HEK293 (cell line): Measurements from ENCODE around the gene DUSP19.

Experiments used
- GLIS1 ChIP-seq: fragments of 450-650 bp; formaldehyde crosslinking; IDR thresholded peaks from 2 replicates; pipeline ENCODE4 v1.5.1; 2016; ENCODE audit warnings: missing biosample characterization, missing genetic modification characterization
- KLF8 ChIP-seq: fragments of 450-650 bp; formaldehyde crosslinking; IDR thresholded peaks from 2 replicates; pipeline ENCODE4 v1.5.1; 2016; ENCODE audit warnings: missing biosample characterization, missing genetic modification characterization
- KLF9 ChIP-seq: fragments of 450-650 bp; formaldehyde crosslinking; IDR thresholded peaks from 2 replicates; pipeline ENCODE4 v1.5.1; 2016; ENCODE audit warnings: missing biosample characterization, missing genetic modification characterization, low read depth
- MEIS1 ChIP-seq: sonication (generic); formaldehyde crosslinking; IDR thresholded peaks from 2 replicates; pipeline ENCODE4 v1.8.1; 2022; ENCODE audit warnings: missing genetic modification reagents, mild to moderate bottlenecking, borderline replicate concordance
- MZF1 ChIP-seq: fragments of 450-650 bp; formaldehyde crosslinking; IDR thresholded peaks from 2 replicates; pipeline ENCODE4 v1.5.1; 2017; ENCODE audit warnings: missing biosample characterization, missing genetic modification characterization, borderline replicate concordance
- SETDB1 ChIP-seq: IDR thresholded peaks from one replicate; pipeline ENCODE4 v1.6.1; 2017; ENCODE audit warnings: mild to moderate bottlenecking, low read length, moderate library complexity, mixed read lengths; ENCODE audit not compliant: insufficient read length
- SP3 ChIP-seq: fragments of 450-650 bp; formaldehyde crosslinking; IDR thresholded peaks from 2 replicates; pipeline ENCODE4 v1.5.1; 2016; ENCODE audit warnings: missing biosample characterization, missing genetic modification characterization
- SP7 ChIP-seq: fragments of 450-650 bp; formaldehyde crosslinking; IDR thresholded peaks from 2 replicates; pipeline ENCODE4 v1.5.1; 2016; ENCODE audit warnings: missing biosample characterization, missing genetic modification characterization
- TRIM28 ChIP-seq: IDR thresholded peaks from 2 replicates; pipeline ENCODE4 v1.6.1; 2011; ENCODE audit warnings: low read length, control low read depth, borderline replicate concordance
- ZBTB20 ChIP-seq: fragments of 450-650 bp; formaldehyde crosslinking; IDR thresholded peaks from 2 replicates; pipeline ENCODE4 v1.5.1; 2016; ENCODE audit warnings: missing biosample characterization, missing genetic modification characterization
- ZEB2 ChIP-seq: fragments of 450-650 bp; formaldehyde crosslinking; IDR thresholded peaks from 2 replicates; pipeline ENCODE4 v1.5.1; 2016; ENCODE audit warnings: missing biosample characterization, missing genetic modification characterization
- ZFHX2 ChIP-seq: fragments of 450-650 bp; formaldehyde crosslinking; conservative IDR thresholded peaks from 2 replicates; pipeline ENCODE4 v1.5.1; 2016; ENCODE audit warnings: missing biosample characterization, missing genetic modification characterization
- ZFP3 ChIP-seq: fragments of 450-650 bp; formaldehyde crosslinking; IDR thresholded peaks from 2 replicates; pipeline ENCODE4 v1.5.1; 2016; ENCODE audit warnings: low read depth, missing biosample characterization, missing genetic modification characterization
- ZNF133 ChIP-seq: fragments of 450-650 bp; formaldehyde crosslinking; IDR thresholded peaks from 2 replicates; pipeline ENCODE4 v1.5.1; 2016; ENCODE audit warnings: missing biosample characterization, missing genetic modification characterization
- ZNF157 ChIP-seq: fragments of 450-650 bp; formaldehyde crosslinking; IDR thresholded peaks from 2 replicates; pipeline ENCODE4 v1.5.1; 2016; ENCODE audit warnings: missing biosample characterization, missing genetic modification characterization
- ZNF221 ChIP-seq: fragments of 450-650 bp; formaldehyde crosslinking; IDR thresholded peaks from 2 replicates; pipeline ENCODE4 v1.5.1; 2017; ENCODE audit warnings: missing biosample characterization, missing genetic modification characterization, borderline replicate concordance
- ZNF223 ChIP-seq: fragments of 450-650 bp; formaldehyde crosslinking; IDR thresholded peaks from 2 replicates; pipeline ENCODE4 v1.5.1; 2016; ENCODE audit warnings: missing biosample characterization, missing genetic modification characterization
- ZNF23 ChIP-seq: fragments of 450-650 bp; formaldehyde crosslinking; IDR thresholded peaks from 2 replicates; pipeline ENCODE4 v1.5.1; 2016; ENCODE audit warnings: missing biosample characterization, missing genetic modification characterization, borderline replicate concordance
- ZNF239 ChIP-seq: fragments of 450-650 bp; formaldehyde crosslinking; IDR thresholded peaks from 2 replicates; pipeline ENCODE4 v1.5.1; 2016; ENCODE audit warnings: missing biosample characterization, missing genetic modification characterization
- ZNF274 ChIP-seq, 2 experiments: fragments of 200-500 bp in 1 of 2; fragments of 450-650 bp in 1 of 2; sonication (Bioruptor generic) in 1 of 2; formaldehyde crosslinking in 1 of 2; IDR thresholded peaks; 2 replicates each; pipeline versions ENCODE4 v1.5.1 to v1.6.1; 2014 to 2016; ENCODE audit warnings: borderline replicate concordance in 1 of 2, inconsistent platforms in 1 of 2, low read length in 1 of 2, missing biosample characterization in 1 of 2, missing genetic modification characterization in 1 of 2
- ZNF341 ChIP-seq: fragments of 450-650 bp; formaldehyde crosslinking; IDR thresholded peaks from 2 replicates; pipeline ENCODE4; 2016; ENCODE audit warnings: low read depth, missing biosample characterization, missing genetic modification characterization
- ZNF501 ChIP-seq: fragments of 450-650 bp; formaldehyde crosslinking; IDR thresholded peaks from 2 replicates; pipeline ENCODE4 v1.5.1; 2016; ENCODE audit warnings: missing biosample characterization, missing genetic modification characterization
- ZNF510 ChIP-seq: fragments of 450-650 bp; formaldehyde crosslinking; IDR thresholded peaks from 2 replicates; pipeline ENCODE4 v1.5.1; 2018; ENCODE audit warnings: mild to moderate bottlenecking, missing genetic modification characterization, missing biosample characterization; ENCODE audit not compliant: insufficient replicate concordance
- ZNF560 ChIP-seq: fragments of 450-650 bp; formaldehyde crosslinking; IDR thresholded peaks from 2 replicates; pipeline ENCODE4 v1.5.1; 2017; ENCODE audit warnings: missing biosample characterization, missing genetic modification characterization, borderline replicate concordance
- ZNF600 ChIP-seq: fragments of 450-650 bp; formaldehyde crosslinking; IDR thresholded peaks from 2 replicates; pipeline ENCODE4 v1.5.1; 2016; ENCODE audit warnings: missing biosample characterization, missing genetic modification characterization
- ZNF621 ChIP-seq: fragments of 450-650 bp; formaldehyde crosslinking; IDR thresholded peaks from 2 replicates; pipeline ENCODE4 v1.5.1; 2017; ENCODE audit warnings: missing biosample characterization, missing genetic modification characterization
- TF ChIP-seq, protein P1 (sequence below): fragments of 450-650 bp; formaldehyde crosslinking; IDR thresholded peaks from 2 replicates; pipeline ENCODE4 v1.5.1; 2017; ENCODE audit warnings: missing biosample characterization, missing genetic modification characterization

The DUSP19 gene

DNA sequence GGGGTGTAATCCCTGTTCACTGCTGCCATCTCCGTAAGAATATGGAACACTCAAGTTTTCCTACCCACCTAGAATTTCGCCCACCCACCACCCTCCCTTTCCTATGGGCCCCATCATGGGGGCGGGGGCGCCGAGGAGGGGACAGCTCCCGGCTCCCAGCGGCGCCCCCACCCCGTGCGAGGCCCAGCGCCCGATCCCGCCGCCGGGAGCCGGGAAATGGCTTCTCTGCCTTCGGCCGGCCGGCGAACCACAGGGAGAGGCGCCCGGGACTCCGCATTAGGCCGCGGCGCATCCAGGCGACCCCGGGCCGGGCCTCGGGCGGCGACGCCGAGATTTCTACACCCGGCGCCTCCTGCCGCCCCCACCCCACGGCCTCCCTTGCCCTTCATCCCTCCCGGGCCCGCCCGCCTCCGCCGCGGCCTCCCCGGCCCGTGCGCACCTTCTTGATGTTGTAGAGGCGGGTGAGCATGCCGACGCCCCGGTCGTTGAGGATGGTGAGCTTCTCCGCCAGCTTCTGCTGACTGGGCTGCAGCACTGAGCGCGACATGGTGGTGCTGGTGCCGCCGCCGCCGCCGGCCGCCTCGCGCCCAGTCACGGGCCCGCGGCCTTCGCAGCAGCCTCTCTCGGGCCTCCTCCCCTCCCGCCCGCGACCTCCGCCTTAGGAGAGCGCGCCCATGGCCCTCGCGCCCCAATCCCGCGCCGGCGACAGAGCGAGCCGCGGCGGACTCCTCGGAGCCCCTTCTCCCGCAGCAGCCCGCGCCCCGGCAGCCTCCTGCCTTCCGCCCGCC is 40.8 kb upstream of the DUSP19 start (continued):
- TF ChIP-seq ZNF600 (tag by site-specific recombination) (no peak), KLF9 (tag by site-specific recombination) (no peak), ZBTB20 (tag by site-specific recombination) (peak; percentile 91), ZFP3 (tag by site-specific recombination) (no peak), ZNF274 (IDR thresholded peaks at IDR 0.05; ENCODE audit: low read length) (no peak), ZNF274 (tag by site-specific recombination; IDR thresholded peaks at IDR 0.05; ENCODE audit: borderline replicate concordance) (no peak), MEIS1 (CRISPR knock-in tag) (no peak), GLIS1 (tag by site-specific recombination) (0 out of 2 replicates have a peak, but pooled peaks have one; percentile 19), ZNF157 (tag by site-specific recombination) (no peak), ZNF341 (peak; percentile 66), SP3 (tag by site-specific recombination) (peak; percentile 59), ZNF221 (tag by site-specific recombination) (no peak), TRIM28 (no peak), ZNF510 (tag by site-specific recombination) (no peak), ZNF239 (no peak), MZF1 (tag by site-specific recombination) (no peak), ZEB2 (0 out of 2 replicates have a peak, but pooled peaks have one; percentile 52), ZNF560 (no peak), ZNF23 (tag by site-specific recombination) (no peak), ZFHX2 (tag by site-specific recombination) (peak; percentile 83), ZNF223 (tag by site-specific recombination) (no peak), ZNF501 (no peak), ZNF621 (tag by site-specific recombination) (no peak), ZNF133 (tag by site-specific recombination) (no peak), SP7 (tag by site-specific recombination) (no peak), SETDB1 (no peak), KLF8 (tag by site-specific recombination) (peak; percentile 56; the same call in 1 of the 2 replicates)
- TF ChIP-seq, protein P1, sequence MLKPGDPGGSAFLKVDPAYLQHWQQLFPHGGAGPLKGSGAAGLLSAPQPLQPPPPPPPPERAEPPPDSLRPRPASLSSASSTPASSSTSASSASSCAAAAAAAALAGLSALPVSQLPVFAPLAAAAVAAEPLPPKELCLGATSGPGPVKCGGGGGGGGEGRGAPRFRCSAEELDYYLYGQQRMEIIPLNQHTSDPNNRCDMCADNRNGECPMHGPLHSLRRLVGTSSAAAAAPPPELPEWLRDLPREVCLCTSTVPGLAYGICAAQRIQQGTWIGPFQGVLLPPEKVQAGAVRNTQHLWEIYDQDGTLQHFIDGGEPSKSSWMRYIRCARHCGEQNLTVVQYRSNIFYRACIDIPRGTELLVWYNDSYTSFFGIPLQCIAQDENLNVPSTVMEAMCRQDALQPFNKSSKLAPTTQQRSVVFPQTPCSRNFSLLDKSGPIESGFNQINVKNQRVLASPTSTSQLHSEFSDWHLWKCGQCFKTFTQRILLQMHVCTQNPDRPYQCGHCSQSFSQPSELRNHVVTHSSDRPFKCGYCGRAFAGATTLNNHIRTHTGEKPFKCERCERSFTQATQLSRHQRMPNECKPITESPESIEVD (tag by site-specific recombination) = no peak
